ENCODE data around the gene FADS2. TPM values are rescaled to one million over a fixed set of nuclear protein-coding genes. Genes with fewer than 3 reads are reported as not detected.

Gene FADS2
- total RNA-seq, 6 experiments from 2014 or later, result 56.0 to 105 (median 81.1) TPM

- H3K27ac Mint-ChIP-seq, result no peak overlapping the region
- H3K36me3 Mint-ChIP-seq (ENCODE audit: low read depth), result peaks cover 5% of the 10 kb centered on the region; the same call in 1 of the 2 replicates
- no peak for DNase-seq
- no peaks in the 10 kb centered on the region for H3K9me3 Mint-ChIP-seq
- H3K4me1 Mint-ChIP-seq (ENCODE audit: low read depth), result no peaks in the 10 kb centered on the region
- TF ChIP-seq, protein P1, sequence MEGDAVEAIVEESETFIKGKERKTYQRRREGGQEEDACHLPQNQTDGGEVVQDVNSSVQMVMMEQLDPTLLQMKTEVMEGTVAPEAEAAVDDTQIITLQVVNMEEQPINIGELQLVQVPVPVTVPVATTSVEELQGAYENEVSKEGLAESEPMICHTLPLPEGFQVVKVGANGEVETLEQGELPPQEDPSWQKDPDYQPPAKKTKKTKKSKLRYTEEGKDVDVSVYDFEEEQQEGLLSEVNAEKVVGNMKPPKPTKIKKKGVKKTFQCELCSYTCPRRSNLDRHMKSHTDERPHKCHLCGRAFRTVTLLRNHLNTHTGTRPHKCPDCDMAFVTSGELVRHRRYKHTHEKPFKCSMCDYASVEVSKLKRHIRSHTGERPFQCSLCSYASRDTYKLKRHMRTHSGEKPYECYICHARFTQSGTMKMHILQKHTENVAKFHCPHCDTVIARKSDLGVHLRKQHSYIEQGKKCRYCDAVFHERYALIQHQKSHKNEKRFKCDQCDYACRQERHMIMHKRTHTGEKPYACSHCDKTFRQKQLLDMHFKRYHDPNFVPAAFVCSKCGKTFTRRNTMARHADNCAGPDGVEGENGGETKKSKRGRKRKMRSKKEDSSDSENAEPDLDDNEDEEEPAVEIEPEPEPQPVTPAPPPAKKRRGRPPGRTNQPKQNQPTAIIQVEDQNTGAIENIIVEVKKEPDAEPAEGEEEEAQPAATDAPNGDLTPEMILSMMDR (IDR thresholded peaks at IDR 0.05), result no peak
- H3K4me3 Mint-ChIP-seq, result no peak overlapping the region
- no peaks in the 10 kb centered on the region; the same call in 1 of the 2 replicates for H3K27me3 Mint-ChIP-seq (ENCODE audit: insufficient read depth)
These were observed 28.0 kb downstream of the FADS2 start for GRCh38 chr11:61855939-61856680.

DNA sequence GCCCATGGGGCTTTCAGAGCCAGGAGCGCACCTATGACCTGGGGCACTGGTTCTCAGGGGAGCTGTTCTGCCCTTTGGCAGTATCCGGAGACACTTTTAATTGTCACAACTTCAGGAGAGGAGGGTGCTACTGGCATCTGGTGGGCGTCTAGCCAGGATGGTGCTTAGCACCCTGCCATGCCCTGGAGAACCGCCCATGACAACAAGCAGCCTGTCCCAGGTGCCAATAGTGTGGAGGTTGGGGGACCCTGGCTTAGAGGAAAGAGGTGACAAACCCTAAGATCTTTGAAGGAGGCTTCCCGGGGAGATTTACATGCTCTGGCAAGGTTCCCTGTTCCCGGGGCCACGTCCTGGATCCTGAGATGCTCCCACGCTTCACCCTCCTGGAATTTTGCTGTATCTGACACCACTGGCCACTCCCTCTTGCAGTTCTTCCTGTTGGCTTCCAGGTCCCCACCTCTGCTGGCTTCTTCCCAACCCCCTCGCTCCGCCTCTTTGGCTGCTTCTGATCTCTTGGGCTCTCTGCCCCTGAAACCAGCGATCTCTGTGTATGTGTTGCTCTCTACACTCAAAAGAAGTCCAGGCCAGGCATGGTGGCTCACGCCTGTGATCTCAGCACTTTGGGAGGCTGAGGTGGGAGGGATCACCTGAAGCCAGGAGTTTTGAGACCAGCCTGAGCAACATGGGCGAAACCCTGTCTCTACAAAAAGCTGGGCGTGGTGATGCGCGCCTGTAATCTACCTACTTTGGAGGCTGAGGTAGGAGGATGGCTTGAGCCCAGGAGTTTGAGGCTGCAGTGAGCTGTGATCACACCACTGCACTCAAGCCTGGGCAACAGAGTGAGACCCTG, 32.2 kb downstream of the FADS2 start:
- TF ChIP-seq, protein P1 (IDR thresholded peaks at IDR 0.05), result no peak
- peaks cover 5% of the 10 kb centered on the region; the same call in 1 of the 2 replicates for H3K36me3 Mint-ChIP-seq (ENCODE audit: low read depth)
- no peak overlapping the region; the same call in 1 of the 2 replicates for H3K27ac Mint-ChIP-seq
- H3K4me3 Mint-ChIP-seq, result no peak overlapping the region
- no peak for DNase-seq
- H3K27me3 Mint-ChIP-seq (ENCODE audit: insufficient read depth), result peaks cover 3% of the 10 kb centered on the region
- no peaks in the 10 kb centered on the region for H3K4me1 Mint-ChIP-seq (ENCODE audit: low read depth)
- no peaks in the 10 kb centered on the region for H3K9me3 Mint-ChIP-seq

DNA sequence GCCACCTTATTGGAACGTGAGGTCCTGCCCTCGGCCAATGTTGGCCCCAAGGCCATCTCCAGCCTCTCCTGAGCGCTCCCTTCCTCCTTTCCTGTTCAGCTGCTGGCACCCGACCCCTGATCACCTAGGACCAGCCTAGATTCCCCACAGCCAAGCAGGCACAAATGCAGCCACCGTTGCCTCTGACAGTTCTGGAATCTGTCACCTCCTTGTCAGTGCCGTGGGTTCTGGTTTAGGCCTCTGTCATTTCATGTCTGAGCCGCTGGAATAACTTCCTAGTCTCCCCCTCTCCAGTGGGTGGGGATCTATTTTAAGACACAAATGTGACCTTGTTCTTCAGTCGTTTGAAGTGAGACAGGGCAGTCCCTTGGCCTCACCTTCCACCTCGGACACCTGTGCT, 33.5 kb downstream of the FADS2 start:
- DNase-seq, result no peak
- Mint-ChIP-seq H3K4me3 (no peak overlapping the region), H3K36me3 (ENCODE audit: low read depth) (peaks cover 5% of the 10 kb centered on the region; the same call in 1 of the 2 replicates), H3K4me1 (ENCODE audit: low read depth) (no peaks in the 10 kb centered on the region), H3K27me3 (ENCODE audit: insufficient read depth) (peaks cover 3% of the 10 kb centered on the region), H3K9me3 (no peaks in the 10 kb centered on the region), H3K27ac (no peak overlapping the region)
- TF ChIP-seq, protein P1 (IDR thresholded peaks at IDR 0.05), result no peak

DNA sequence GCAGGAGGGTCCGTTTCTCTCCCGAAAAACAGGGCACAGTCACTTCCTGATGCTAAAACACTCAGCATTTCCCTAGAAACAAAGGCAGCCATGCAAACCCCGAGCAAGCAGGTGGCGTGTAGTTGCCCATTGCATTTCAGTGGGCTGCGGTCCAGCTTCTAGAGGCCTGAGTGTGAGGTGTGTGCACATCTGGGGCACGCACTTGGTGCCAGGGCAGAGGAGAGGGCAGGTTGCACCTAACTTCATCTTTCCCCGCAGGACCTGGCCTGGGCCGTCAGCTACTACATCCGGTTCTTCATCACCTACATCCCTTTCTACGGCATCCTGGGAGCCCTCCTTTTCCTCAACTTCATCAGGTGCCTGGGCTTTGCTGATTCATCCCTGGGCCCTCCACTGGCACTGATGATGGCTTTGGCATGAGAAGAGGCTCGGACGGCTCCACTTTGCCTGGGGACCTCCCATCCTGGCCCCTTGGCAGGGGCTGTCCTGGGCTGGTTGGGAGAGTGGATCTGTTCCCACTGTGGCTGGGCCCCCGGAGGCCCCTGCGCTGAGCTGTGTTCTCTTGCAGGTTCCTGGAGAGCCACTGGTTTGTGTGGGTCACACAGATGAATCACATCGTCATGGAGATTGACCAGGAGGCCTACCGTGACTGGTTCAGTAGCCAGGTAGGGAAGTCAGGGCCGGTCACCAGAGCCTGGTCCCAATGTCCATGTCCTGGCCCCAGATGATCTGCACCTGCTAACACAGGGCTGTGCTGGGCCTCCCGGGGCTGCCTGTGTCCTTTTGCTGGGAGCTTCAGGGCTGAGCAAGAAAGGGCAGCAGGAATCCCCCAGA, 34.8 kb downstream of the FADS2 start:
- DNase-seq, result no peak
- no peak overlapping the region for H3K27ac Mint-ChIP-seq
- no peak overlapping the region for H3K4me3 Mint-ChIP-seq
- H3K4me1 Mint-ChIP-seq (ENCODE audit: low read depth), result no peaks in the 10 kb centered on the region
- TF ChIP-seq, protein P1 (IDR thresholded peaks at IDR 0.05), result no peak
- H3K27me3 Mint-ChIP-seq (ENCODE audit: insufficient read depth), result peaks cover 3% of the 10 kb centered on the region
- peaks cover 5% of the 10 kb centered on the region; the same call in 1 of the 2 replicates for H3K36me3 Mint-ChIP-seq (ENCODE audit: low read depth)
- no peaks in the 10 kb centered on the region for H3K9me3 Mint-ChIP-seq

DNA sequence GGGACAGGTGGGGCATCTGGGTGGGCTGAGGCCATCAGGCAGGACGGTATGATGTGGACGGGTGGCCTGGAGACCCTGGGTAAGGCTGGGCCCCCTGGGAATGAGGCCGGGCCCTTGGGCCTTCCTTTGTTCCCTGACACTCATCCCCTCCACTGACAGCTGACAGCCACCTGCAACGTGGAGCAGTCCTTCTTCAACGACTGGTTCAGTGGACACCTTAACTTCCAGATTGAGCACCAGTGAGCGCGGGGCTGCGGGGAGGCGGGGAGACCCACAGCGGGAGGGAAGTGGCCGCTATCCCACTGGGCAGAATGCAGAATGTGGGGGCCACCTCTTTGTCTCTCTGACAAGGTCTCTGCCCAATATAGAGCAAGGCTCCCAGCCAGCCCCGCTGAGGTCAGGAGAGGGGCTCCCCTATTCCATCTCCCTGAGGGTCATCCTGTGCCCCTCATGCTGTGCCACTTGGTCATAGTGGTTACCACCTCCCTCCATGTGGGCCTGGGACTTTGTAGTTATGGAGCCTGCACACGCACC, 35.5 kb downstream of the FADS2 start:
- Mint-ChIP-seq H3K4me3 (no peak overlapping the region), H3K4me1 (ENCODE audit: low read depth) (no peaks in the 10 kb centered on the region)
- no peak for DNase-seq

More for the DNA sequence above, 35.5 kb downstream of the FADS2 start:
- TF ChIP-seq, protein P1 (IDR thresholded peaks at IDR 0.05), result no peak
- Mint-ChIP-seq H3K27ac (no peak overlapping the region), H3K9me3 (no peaks in the 10 kb centered on the region), H3K36me3 (ENCODE audit: low read depth) (peaks cover 5% of the 10 kb centered on the region; the same call in 1 of the 2 replicates), H3K27me3 (ENCODE audit: insufficient read depth) (peaks cover 3% of the 10 kb centered on the region)
